ENCODE results near the gene CFDP1.

The CFDP1 gene

GRCh38 chr16:75323933-75324332, 109.4 kb downstream of the CFDP1 start:
- no peak for TF ChIP-seq CTCF (IDR thresholded peaks at IDR 0.05)

GRCh38 chr16:75323198-75323597, 110.1 kb downstream of the CFDP1 start:
- TF ChIP-seq CTCF (IDR thresholded peaks at IDR 0.05) = no peak

DNA sequence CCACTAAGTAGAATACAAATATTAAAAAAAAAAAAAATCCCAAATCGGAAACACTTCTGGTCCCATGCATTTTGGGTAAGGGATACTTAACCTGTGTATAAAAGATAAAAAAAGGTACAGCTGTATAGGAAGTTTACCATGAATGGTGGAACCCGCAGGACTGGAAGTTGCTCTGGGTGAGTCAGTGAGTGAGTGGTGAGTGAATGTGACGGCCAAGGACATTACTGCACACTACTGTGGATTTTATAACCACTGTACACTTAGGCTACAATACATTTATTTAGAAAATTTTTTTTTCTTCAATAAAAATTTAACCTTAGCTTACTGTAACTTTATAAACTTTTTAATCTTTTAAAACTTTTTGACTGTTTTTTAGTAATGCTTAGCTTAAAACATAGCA, 110.6 kb downstream of the CFDP1 start:
- no peak for TF ChIP-seq CTCF (IDR thresholded peaks at IDR 0.05)

DNA sequence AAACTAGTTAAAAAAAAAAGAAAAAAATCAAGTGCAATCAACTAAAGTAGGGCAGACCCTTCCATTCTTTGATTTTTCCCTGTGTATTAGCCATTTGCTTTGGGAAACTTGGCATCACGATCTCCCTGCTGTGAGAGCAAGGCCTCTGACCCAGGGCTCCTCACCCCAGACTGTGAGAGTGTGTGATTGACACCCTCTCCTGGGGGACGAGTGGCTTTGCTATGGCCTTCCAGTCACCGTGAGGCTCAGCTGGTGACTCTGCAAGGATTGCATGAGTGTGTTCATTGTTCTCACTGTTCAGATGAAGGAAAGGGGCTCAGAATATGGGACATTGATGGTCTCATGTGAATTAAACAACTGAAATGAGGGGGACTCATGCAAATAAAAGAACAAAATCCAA, 112.9 kb downstream of the CFDP1 start:
- TF ChIP-seq CTCF (IDR thresholded peaks at IDR 0.05) = no peak

- TF ChIP-seq CTCF (IDR thresholded peaks at IDR 0.05) = no peak
Observed at GRCh38 chr16:75319513-75320411, 113.5 kb downstream of the CFDP1 start.

DNA sequence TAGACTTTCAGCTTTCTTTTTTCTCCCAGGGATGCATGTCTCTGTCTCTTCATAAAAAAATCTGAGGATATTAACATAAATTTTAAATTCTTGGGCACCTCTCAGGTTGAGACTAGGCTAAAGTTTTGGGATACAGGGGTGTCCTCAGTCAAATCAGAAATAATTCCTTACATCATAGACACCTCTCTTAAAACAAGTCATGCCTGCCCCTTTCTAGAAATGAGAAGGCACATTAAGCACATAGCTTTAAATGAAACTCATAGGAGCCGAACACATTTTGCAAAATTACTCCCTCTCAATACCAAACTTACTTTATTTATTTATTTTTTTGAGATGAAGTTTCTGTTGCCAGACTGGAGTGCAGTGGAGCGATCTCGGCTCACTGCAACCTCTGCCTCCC, 114.6 kb downstream of the CFDP1 start:
- no peak for TF ChIP-seq CTCF (IDR thresholded peaks at IDR 0.05)

GRCh38 chr16:75317532-75317931, 115.8 kb downstream of the CFDP1 start:
- no peak for TF ChIP-seq CTCF (IDR thresholded peaks at IDR 0.05)
